GM21526 (cell line): ENCODE data around the gene BLOC1S1.
A peak's percentile ranks its signal among the peaks of the same experiment; 100 is the strongest.
"Not testable (repeated sequence)": the region's sequence is repeated elsewhere in the genome, so short reads cannot be mapped to it uniquely, and the experiment has no call there.

Experiments
- ATAC-seq: cut with Tn5 transposase; IDR thresholded peaks from one replicate; pipeline ENCODE4 v1.9.1; 2021; ENCODE audit warnings: moderate library complexity; ENCODE audit not compliant: unreplicated experiment, low FRiP score

The BLOC1S1 gene

GRCh38 chr12:55743406-55744339, 27.8 kb downstream of the BLOC1S1 start:
- ATAC-seq: peak; percentile 37

- no peak for ATAC-seq
Measured at GRCh38 chr12:55744340-55745030, 28.6 kb downstream of the BLOC1S1 start.

GRCh38 chr12:55745361-55746173, 29.7 kb downstream of the BLOC1S1 start:
- ATAC-seq: no peak

- no peak for ATAC-seq
Measured at GRCh38 chr12:55746174-55746912, 30.5 kb downstream of the BLOC1S1 start.

- ATAC-seq: no peak
Measured at GRCh38 chr12:55746913-55747231, 31.0 kb downstream of the BLOC1S1 start.

- ATAC-seq: no peak
Measured at GRCh38 chr12:55748230-55748993, 32.6 kb downstream of the BLOC1S1 start.

GRCh38 chr12:55755246-55755645, 39.4 kb downstream of the BLOC1S1 start:
- no peak for ATAC-seq

GRCh38 chr12:55757701-55758100, 41.9 kb downstream of the BLOC1S1 start:
- ATAC-seq: no peak

GRCh38 chr12:55758575-55758974, 42.7 kb downstream of the BLOC1S1 start:
- ATAC-seq: not testable (repeated sequence)

GRCh38 chr12:55760663-55761062, 44.8 kb downstream of the BLOC1S1 start:
- ATAC-seq: no peak

- no peak for ATAC-seq
Measured at GRCh38 chr12:55762646-55763045, 46.8 kb downstream of the BLOC1S1 start.

GRCh38 chr12:55765736-55766290, 50.0 kb downstream of the BLOC1S1 start:
- no peak for ATAC-seq

GRCh38 chr12:55767156-55767555, 51.3 kb downstream of the BLOC1S1 start:
- no peak for ATAC-seq
